SH-SY5Y (cell line): ENCODE measurements around the gene PIK3R1.

Experiments
- GATA2 ChIP-seq: IDR thresholded peaks from 2 replicates; pipeline ENCODE4 v1.6.1; 2011; ENCODE audit warnings: mild to moderate bottlenecking, low read depth, low read length
- GATA3 ChIP-seq: IDR thresholded peaks from 2 replicates; pipeline ENCODE4 v1.6.1; 2011; ENCODE audit warnings: low read depth, mild to moderate bottlenecking, low read length, moderate library complexity

The PIK3R1 gene

DNA sequence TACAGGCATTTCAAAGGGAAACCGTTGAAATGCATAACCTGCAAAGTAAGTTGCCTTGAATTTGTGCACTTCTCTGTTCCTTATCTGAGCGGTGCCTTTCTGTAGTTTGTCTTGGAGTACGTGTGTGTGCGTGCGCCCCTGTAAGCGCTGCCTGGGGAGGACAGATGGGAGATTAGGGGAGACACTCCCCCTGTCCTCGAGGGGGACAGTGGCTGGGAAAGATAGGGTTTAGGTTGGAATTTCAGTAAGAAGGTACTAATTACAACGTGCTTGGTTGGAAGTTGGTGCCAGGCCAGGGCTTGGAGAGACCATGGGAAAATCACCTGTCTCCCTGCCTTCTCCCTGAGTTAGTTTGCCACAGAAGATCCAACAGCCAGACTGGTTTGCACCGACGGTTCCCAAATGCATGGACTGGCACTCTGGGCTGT is 73.2 kb downstream of the PIK3R1 start:
- TF ChIP-seq GATA2 (peak; percentile 50; the same call in 1 of the 2 replicates), GATA3 (no peak)

DNA sequence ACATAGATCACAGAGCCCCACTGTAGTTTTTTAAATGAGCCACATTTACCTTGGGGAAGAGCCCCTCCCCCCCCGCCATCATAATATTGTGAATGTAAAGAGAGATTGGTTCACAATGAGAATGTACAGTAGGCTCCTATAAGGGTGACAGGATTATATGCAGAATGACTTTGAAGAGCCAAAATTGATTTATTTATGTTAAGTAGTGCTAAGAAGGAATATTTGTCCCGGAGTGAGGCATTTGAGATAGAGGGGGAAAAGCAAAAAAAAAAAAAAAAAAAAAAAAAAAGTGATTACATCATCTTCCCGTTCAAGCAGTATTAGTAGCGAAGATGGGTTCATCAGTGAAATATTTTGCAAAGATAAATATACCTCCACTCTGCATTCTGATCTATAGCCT is 73.9 kb downstream of the PIK3R1 start:
- TF ChIP-seq GATA2 = no peak
- TF ChIP-seq GATA3 = no peak

DNA sequence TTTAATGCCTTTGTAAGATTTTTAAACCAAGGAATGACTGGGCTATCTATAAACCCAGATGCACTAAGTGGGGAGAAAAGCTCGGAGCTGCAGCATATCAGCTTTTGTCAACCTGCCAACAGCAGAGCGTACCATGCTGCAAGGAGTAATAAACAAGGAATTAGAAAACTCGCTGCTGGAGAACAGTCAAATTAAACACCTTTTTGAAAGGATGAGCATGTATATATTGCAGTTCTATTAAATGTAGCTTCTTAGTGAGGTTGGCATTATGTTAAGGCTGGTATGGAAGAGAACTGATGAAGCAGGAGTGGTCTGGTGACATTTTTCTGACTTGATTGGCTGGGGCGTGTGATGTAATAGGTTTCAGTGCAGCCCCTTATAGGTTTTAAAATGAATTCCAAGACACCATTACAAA is 74.7 kb downstream of the PIK3R1 start:
- TF ChIP-seq GATA3 (no peak), GATA2 (no peak; the same call in 1 of the 2 replicates)

DNA sequence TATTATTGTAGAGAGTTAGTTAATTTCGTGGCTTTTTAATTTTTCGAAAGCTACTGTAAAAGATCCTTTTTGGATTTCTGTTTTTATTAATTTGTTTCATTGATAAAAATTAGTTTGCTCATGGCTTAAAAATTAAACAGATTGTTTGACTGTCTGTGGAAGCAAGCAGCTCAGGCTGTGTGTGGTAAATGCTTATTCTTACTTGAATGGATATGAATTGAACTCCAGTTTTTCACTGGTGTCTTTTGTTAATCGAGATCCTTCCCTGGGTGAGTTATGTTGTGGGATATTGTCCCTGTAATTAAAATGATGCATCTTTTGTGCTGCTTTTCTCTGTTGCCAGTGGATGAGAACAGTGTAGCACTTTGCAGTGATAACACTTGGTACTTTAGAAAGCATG is 75.3 kb downstream of the PIK3R1 start:
- TF ChIP-seq GATA2 (no peak), GATA3 (no peak)

DNA sequence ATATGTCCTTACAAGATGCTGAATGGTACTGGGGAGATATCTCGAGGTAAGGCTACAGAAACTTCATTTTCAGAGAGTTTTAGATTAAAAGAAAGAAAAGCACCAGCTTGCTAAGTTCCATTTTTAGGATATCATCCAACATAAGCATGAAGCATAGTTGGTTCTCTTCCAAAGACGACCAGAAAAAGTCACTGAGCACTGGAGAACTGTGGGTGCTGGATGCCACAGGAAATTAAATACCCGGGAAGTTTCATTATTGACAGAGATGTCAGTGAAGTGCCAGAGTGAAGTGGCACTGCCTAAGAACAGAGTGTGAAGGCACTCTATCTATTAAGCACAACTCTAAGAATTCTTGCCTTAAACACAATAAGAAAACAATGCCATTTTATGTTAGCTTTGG is 76.8 kb downstream of the PIK3R1 start:
- TF ChIP-seq GATA3 (no peak), GATA2 (no peak)

DNA sequence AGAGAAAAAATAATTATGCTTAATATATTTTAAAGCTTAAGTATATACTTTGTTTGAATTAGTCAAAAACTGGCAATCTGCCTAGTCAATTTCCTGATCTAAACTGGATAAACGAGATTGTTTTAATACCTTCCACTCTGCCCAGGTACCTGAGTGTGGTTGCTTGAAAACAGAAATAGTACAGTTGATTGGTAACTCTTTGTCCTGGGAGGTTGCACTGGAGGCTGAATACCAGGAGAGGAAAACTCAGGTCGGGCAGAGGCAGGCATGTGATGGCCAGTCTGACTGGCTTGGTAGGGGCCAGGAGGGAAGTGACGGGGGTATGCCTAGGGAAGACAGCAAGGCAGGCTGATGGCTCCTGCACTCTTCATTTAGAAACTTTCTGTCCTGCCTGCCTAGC is 80.2 kb downstream of the PIK3R1 start:
- TF ChIP-seq GATA3 = no peak
- no peak for TF ChIP-seq GATA2

DNA sequence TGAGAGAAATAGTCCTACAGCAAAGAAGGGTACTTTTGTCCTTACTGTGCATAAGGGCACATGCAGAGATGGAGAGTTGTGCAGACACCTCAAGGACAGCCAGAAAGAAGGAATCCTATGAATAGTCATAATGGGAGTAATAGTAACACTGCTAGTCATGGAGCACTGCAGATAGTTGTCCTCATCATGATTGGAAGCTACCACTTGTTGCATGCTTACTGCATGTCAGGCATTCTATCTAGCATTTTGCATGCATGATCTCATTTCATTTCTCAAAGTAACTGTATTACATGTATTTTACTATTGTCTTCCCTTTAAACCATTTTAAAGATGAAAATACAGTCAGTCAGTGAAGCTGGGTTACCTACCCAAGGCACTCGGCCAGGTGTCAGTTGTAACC is 81.3 kb downstream of the PIK3R1 start:
- TF ChIP-seq GATA2 (no peak), GATA3 (no peak)

DNA sequence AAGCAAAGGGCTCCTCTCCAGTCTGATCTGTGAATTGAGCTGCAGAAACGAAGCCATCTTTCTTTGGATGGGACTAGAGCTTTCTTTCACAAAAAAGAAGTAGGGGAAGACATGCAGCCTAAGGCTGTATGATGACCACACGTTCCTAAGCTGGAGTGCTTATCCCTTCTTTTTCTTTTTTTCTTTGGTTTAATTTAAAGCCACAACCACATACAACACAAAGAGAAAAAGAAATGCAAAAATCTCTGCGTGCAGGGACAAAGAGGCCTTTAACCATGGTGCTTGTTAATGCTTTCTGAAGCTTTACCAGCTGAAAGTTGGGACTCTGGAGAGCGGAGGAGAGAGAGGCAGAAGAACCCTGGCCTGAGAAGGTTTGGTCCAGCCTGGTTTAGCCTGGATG is 82.1 kb downstream of the PIK3R1 start:
- TF ChIP-seq GATA3 (no peak), GATA2 (no peak)

DNA sequence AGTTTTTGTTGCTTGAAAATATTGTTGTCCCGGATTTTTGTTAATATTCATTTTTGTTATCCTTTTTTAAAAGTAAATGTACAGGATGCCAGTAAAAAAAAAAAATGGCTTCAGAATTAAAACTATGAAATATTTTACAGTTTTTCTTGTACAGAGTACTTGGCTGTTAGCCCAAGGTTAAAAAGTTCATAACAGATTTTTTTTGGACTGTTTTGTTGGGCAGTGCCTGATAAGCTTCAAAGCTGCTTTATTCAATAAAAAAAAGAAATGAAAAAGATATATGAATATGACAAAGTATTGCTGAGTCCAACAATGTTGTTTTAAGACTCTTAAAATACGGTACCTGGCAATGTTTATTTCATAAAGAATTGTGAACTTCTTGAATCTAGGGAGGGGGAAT is 82.9 kb downstream of the PIK3R1 start:
- TF ChIP-seq GATA3 (no peak), GATA2 (no peak)

DNA sequence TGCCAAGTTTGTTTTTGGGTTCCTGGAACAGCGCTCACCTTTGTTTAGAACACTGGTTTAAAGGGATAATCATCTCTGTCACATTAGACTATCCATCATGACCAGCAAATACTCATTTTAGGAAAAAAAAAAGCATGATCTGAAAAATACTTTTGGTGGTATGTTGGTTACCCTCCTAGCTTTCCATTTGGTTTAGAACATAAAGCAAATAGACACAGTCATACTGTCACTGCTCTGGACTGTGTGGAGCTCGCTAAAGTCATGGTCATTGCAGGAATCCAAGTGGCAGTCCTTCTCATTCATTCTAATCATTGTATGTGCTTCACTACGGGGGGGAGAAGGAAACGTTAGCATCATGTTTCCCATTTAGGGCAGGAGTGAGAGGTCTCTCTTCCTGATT is 83.5 kb downstream of the PIK3R1 start:
- no peak for TF ChIP-seq GATA2
- TF ChIP-seq GATA3 = no peak

DNA sequence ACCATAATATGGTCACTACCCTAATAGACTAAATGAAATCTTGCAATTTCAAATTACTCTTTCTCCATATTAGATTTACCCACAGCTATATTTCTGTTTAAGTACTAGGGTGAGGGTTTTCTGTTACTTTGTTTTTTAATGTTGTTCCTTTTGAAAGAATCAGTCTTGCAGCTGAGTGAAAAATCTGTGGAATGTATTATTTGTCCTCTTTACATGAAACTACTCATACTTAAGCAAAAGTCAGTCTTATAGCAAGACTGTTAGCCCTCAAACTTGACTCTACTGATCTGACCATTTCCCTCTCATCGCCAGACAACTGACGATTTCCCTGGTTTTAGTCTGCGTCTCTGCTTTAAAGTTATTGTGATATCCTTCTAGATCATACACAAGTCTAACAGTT is 84.0 kb downstream of the PIK3R1 start:
- TF ChIP-seq GATA3 = no peak
- no peak for TF ChIP-seq GATA2

DNA sequence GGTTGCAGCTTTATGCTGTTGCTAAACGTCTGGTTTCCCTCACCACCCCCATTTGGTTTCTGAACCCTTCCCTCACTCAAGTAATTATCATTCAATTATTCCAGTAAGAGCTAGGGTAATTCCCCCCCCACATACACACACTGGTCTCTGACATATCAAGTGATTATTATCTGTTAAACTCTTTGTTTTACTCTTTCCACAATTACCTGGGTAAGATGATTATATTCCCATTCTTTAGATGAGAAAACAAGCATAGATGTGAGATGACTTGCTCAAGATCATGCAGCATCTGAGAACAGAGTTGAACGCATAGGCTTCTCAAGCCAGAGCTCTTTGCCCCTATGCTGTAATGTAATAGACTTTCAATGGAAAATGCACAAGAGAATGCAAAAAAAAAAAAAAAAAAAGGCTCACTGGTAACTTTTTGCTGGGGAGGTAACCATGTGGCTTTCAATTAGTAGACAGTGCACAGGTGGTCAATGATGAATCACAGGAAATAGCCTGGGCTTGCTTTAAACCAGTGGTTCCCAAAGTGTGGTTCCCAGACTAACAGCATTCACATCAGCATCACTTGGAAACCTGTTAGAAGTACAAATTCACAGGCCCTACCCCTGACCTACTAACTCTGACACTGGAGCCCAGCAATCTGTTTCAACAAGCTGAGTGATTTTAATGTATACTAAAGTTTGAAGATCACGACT is 87.6 kb downstream of the PIK3R1 start:
- TF ChIP-seq GATA2 (no peak), GATA3 (no peak)

DNA sequence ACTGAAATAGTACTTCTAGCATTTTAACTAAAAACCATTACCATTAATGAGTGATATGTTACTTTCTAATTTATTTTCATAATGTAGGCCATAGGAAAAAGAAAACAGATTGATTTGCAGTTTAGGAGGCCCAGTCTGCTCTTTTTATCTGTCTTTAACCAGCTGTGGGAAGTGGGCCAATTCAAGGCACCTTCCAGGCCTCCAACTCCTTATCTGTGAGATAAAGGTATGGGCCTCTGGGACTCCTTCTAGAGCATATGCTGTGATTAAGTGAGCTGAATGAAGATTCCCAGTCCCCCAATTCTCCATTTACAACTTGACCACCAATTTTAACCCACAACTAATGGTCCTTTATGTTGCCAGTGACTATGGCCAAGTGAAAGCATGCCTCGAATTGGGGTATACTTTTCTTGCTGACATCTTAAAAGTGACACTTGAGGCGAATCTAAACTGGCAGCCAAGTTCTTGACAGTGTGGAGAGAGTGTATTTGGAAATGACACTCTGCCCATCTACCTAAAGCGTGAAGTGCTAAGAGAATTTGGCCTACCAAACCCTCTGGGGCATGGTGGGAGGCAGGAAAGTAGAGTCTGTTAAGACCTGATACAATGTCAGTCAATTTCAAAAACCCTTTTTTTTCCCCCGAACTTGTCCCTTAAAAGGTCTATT is 88.3 kb downstream of the PIK3R1 start:
- TF ChIP-seq GATA2 = no peak
- no peak for TF ChIP-seq GATA3

DNA sequence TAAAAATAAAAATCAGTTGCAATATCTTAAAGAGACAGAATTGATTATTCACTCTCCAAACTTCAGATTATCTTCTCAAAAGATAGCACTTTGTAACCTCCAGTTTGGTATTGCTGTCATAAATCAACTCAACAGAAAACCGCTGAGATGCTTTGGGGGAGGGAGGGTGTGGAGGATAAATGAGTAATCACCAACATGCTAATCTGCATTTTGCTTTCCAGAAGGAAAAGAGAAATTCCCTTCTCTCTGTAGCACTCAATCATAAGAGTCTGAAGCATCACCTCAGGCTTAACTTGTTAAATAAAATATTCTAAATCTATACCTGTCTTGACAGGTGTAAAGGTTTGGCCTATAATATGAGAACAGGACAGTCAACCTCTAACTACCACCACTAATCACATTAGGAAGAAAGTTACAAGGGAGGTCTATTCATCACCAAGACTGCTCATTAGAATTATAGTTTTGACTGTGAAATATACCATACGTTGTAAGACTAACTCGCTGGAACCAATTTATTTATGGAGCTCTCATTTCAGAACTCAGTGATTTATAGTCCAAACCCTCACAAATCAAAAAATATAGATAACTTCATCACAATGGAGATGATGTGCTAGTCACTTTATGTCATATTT is 89.0 kb downstream of the PIK3R1 start:
- TF ChIP-seq GATA2 = no peak
- no peak for TF ChIP-seq GATA3
